SW480 (cell line): Measurements from ENCODE around the gene NEMP2.

Experiments
- DNase-seq: peaks from one replicate; pipeline ENCODE4 v3.0.0-alpha.2; 2016; ENCODE audit warnings: low spot score

Gene NEMP2

GRCh38 chr2:190554357-190555006 is 20.0 kb upstream of the NEMP2 start:
- no peak for DNase-seq

DNA sequence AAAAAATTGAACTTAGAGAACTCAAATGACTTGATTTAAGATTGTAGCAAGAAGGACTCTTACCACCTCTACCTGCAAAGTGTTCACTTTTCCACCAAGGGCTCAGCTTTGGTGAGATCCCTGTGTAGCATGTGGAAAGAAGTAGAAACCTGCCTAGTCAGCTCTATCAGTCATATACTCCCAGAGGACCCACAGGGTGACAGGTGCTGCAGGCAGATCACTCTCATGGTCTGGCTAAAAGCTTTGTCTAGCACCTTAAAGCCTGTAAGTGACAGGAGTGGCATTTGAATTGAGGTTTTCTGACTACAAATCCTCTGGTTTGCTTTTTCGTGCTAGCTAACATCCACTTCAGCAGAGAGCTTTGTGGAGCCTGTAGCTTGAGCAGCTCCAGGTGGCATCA is 18.7 kb upstream of the NEMP2 start:
- no peak for DNase-seq

GRCh38 chr2:190551928-190552327 is 17.4 kb upstream of the NEMP2 start:
- no peak for DNase-seq

- no peak for DNase-seq
These were observed 15.6 kb upstream of the NEMP2 start for GRCh38 chr2:190550137-190550536.

DNA sequence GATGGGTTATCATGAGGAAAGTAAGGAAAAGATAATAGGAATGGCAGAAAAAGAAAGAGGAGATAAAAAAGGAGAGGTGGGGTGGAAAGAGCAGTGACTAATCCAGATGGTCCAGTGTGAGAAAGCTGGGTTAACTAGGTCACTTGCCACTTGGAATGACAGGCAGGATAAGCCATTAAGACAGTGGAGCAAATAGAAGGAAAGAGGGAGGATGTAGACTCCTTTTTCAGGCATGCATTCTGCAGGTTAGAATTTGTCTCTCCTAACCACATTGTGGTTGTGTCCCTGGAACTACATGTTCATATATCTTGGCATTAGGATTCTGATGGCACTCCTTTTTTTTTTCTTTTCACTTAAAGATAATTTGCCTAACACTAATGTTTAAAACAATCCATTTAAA is 13.4 kb upstream of the NEMP2 start:
- no peak for DNase-seq

DNA sequence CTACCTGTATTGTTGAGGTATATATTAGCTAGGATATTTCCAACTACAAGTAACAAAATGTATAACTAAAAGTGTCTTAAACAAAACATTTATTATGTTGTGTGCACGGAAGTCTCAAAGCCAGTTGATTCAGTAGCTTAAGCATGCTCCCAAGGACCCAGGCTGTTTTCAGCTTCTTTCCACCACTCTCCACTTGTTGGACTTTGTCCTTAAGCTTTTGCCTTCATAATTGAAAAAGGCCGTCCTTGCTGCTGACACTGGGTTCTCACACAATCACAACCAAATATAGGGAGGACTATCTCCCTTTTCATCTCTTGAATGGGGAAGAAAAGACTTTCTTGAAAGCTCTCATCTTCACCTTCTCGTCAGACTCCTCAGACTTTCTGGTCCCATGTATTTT is 12.2 kb upstream of the NEMP2 start:
- DNase-seq = no peak

DNA sequence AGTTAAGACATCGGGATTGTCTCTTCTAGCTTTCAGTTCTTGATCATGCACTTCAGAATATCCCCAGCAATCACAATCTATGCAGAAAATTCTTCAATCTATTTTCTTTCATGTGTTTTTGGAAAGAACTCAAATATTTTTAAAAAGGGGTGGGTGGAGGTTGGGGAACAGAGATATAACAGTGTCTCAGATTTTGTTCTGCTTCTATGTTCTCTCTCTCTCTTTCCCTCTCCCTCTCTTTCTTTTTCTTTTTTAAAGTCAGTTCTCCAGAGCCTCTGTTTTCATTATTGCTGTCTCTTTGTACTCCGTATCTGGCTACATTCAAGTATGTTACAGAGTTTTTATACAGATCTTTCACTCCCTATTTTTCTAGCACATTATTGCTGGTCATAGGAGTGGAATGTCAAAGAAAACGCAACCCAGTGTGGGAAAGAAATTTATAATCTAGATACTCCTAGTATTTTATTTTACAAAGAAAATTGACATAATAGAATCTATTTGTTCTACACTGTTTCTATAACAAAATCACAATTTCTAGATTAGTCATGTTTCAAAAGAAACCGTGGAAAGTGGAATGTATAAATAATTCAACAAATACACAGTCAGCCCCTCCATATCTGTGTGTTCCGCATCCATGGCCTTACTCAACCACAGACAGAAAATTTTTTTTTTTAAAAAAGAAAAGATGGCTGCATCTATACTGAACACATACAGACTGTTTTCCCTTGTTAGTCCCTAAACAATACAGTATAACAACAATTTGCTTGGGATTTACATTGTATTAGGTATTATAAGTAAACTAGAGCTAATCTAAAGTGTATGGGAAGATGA is 11.2 kb upstream of the NEMP2 start:
- no peak for DNase-seq

DNA sequence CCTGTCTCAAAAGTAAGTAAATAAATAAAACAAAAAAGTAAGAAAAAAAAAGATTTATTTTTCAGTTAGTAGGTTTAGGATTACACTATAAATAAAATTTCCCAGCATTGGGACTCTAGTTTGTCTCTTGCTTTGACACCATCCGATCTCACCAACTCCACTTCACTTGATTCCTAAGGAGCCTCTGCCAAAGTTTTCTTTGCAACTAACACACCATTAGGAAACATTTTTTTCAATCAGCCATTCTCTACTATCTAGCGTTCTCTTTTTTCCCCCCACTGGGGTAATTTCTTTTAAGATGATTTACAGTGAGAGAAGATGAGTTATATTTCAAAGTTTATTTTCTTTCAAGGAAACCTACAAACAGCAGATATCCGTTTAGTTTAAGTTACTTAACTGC is 10.6 kb upstream of the NEMP2 start:
- no peak for DNase-seq

GRCh38 chr2:190540048-190540447 is 5.5 kb upstream of the NEMP2 start:
- no peak for DNase-seq

DNA sequence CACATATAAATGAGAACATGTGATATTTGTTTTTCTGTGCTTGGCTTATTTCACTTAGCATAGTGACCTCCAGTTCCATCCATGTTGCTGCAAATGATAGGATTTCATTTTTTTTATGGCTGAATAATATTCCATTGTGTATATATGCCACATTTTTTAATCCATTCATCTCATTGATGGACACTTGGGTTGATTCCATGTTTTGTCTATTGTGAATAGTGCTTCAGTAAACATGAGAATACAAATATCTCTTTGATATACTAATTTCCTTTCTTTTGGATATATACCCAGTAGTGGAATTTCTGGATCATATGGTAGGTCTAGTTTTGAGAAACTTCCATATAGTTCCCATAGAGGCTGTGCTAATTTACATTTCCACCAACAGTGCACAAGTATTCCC is 3.7 kb upstream of the NEMP2 start:
- no peak for DNase-seq

DNA sequence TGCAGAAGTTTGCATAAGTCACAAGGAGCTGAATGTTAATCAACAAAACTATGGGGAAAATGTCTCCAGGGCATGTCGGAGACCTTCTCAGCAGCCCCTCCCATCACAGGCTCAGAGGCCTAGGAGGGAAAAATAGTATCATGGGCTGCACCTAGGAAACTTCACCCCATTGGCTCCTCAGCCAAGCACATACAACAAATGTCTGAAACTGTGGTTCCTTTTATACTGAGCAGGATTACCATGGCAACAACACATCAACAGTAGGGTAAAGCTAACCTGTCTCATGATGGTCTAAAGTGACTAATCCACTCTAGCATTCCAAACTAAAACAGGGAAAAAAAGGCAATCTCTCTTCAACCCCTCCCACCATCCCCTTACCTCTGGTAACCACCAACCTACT is 3.2 kb upstream of the NEMP2 start:
- DNase-seq = no peak

- DNase-seq = no peak
These were observed 1.1 kb upstream of the NEMP2 start for GRCh38 chr2:190535586-190535985.

DNA sequence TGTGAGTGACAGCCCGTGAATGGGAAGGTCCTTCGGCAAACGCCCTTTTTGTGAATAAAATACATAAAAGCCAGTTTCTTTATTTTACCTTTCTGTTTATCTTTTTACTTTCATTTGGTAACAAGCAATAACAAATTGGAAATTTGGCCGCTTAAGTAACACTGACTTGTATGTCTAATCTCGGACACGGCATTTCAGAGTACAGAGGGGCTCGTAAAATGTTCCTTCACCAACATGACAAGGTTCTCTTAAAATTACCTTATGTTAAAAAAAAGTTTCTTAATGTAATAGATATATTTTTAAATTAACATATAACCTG is 558 bp upstream of the NEMP2 start:
- DNase-seq = no peak

DNA sequence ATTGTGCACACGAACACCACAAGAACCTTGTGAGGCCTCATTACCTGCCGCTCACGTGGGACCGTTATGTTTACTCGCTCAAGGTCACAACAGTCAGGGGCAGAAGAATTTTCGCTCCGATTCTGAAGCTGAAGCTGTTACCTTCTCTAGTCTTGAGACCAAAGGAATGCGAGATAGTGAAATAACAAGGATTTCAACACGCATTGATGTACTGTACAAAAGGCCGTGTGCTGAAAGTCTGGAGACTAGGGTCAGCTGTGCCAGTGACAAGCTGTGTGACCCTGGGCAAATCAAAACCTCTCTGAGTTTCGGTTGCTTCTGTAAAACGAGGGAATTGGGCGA is 583 bp downstream of the NEMP2 start:
- no peak for DNase-seq

GRCh38 chr2:190533175-190533967 is 1.2 kb downstream of the NEMP2 start:
- no peak for DNase-seq

- no peak for DNase-seq
These were observed 1.9 kb downstream of the NEMP2 start for GRCh38 chr2:190532581-190532980.

- DNase-seq = peak; percentile 44
These were observed 4.1 kb downstream of the NEMP2 start for GRCh38 chr2:190530248-190530900.

DNA sequence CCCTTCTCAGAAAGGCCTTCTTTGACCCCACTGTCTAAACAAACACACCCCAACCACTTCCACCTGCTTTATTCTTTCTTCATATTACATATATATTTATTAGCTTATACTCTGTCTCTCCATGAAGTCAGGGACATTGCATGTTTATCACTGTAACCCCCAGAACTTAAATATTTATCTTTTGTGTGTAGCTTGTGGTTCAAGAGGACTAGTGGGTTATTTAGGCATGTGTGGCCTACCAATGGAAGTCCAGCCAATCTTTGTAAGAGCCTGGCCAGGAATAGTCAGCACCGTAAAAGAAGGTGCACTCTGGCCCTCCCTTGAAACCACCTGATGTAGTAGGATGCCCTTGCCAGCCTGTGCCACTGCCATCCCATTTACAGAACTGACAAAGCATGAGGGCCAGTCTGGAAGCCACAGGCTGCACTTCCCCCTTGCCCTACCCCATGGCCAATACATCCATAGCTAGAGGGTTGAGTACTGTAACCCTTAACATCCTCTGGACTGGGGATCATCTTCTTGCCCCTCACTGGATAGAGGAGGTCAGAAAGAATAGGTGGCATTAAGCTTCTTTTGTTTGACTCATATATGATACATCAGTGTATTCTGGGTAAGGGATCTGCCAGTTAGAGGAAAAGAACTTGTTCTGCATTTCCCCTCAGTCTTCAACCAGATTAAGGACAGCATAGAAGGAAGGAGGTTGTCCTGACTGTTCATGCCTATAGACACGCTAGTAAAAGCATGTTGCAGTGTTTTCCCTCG is 4.9 kb downstream of the NEMP2 start:
- DNase-seq = no peak

DNA sequence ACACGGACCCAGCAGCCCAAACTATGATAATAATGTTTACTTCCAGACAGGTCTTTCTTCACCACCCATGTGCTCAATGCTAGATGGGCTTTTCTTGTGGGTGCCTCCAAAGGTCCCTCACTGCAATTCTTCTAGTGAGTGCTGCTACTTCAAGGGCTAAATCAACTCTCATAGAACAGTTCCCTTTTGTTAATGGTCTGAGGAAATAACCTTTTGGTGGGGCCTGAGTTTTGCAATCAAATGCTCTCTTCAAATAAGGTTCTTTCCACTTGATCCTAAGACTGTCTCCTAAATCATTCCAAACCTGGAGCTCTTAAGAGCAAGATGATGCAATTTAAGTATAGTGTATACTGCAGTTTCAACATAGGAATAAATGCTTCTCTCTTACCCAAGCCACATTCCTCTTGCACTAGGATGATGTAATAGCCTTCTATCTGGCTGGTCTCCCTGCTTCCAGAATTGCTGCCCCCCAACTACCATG is 6.0 kb downstream of the NEMP2 start:
- DNase-seq = no peak

DNA sequence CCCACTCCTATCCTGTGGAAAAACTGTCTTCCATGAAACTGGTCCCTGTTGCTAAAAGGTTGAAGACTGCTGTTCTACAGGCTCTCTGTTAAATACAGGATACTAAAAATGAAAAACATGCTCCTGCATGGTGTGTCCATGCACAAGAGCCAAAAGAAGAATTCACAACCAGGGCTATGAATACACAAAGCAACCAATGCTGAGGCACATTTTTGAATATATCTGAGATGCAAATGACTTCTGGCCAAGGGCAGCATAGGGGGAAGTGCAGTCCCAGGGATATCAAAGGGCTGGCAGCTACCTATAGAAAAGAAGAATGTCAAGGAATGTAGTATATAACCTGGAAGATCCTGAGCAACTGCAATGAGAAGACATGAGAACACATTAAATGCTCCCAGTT is 6.6 kb downstream of the NEMP2 start:
- no peak for DNase-seq

GRCh38 chr2:190527214-190527613 is 7.3 kb downstream of the NEMP2 start:
- DNase-seq = no peak
